Erythroblast (primary cell): ENCODE measurements around the gene CENPX.

Experiments
- GATA1 ChIP-seq: IDR thresholded peaks from 2 replicates; pipeline ENCODE4 v1.6.1; 2011; ENCODE audit warnings: low read depth, mild to moderate bottlenecking, control low read depth, low read length, moderate library complexity
- POLR2A ChIP-seq: IDR thresholded peaks from 2 replicates; pipeline ENCODE4 v1.6.1; 2011; ENCODE audit warnings: mild to moderate bottlenecking, low read length

- TF ChIP-seq POLR2A (no peak), GATA1 (no peak)
Observed at GRCh38 chr17:82007495-82008257, 15.0 kb downstream of the CENPX start.
